ENCODE results near the gene STEAP3. TPM values are rescaled to one million over a fixed set of nuclear protein-coding genes. Genes with fewer than 3 reads are reported as not detected.
A peak's percentile ranks its signal among the peaks of the same experiment; 100 is the strongest.

Gene STEAP3
- total RNA-seq, 4 donors from 2014 or later, result 2.5 to 5.9 (median 5.2) TPM

GRCh38 chr2:119278946-119279345 lies 55.3 kb downstream of the STEAP3 start:
- peaks cover 0 to 3% (median 0%) of the 10 kb centered on the region in 4 donors for H3K36me3 ChIP-seq
- TF ChIP-seq POLR2AphosphoS5 (IDR thresholded peaks at IDR 0.05), result no peak
- no peak for TF ChIP-seq POLR2A (IDR thresholded peaks at IDR 0.05; ENCODE audit: low read depth)
- TF ChIP-seq CTCF (IDR thresholded peaks at IDR 0.05), result no peak
- TF ChIP-seq EP300 (IDR thresholded peaks at IDR 0.05), result no peak
- 88% methylated on average over 6 of the region's 6 CpGs for WGBS
- no peak overlapping the region for H3K27ac ChIP-seq (replicated peaks in 1 of 4)
- peaks cover 0 to 10% (median 4%) of the 10 kb centered on the region in 4 donors for H3K4me1 ChIP-seq
- H3K27me3 ChIP-seq, result no peaks in the 10 kb centered on the region
- peak; percentile 64 for DNase-seq (ENCODE audit: extremely low spot score)
- intact Hi-C loops (cut with DNase I), result no loop called here
- H3K9me3 ChIP-seq, result no peaks in the 10 kb centered on the region
- no peak overlapping the region for H3K4me3 ChIP-seq

- Histone ChIP-seq H3K27me3 (no peaks in the 10 kb centered on the region), H3K9me3 (no peaks in the 10 kb centered on the region), H3K4me1 (peaks cover 0 to 10% (median 4%) of the 10 kb centered on the region in 4 donors), H3K4me3 (no peak overlapping the region), H3K27ac (replicated peaks in 1 of 4) (no peak overlapping the region), H3K36me3 (peaks cover 0 to 3% (median 0%) of the 10 kb centered on the region in 4 donors)
- WGBS, result 83% methylated on average over 6 of the region's 6 CpGs
- peak; percentile 64 for DNase-seq (ENCODE audit: extremely low spot score)
- intact Hi-C loops (cut with DNase I), result no loop called here
- TF ChIP-seq EP300 (IDR thresholded peaks at IDR 0.05) (no peak), CTCF (IDR thresholded peaks at IDR 0.05) (no peak), POLR2AphosphoS5 (IDR thresholded peaks at IDR 0.05) (no peak)
These were observed 56.0 kb downstream of the STEAP3 start for GRCh38 chr2:119279666-119280065.

- TF ChIP-seq POLR2A (IDR thresholded peaks at IDR 0.05; ENCODE audit: low read depth) (no peak), POLR2AphosphoS5 (IDR thresholded peaks at IDR 0.05) (no peak), EP300 (IDR thresholded peaks at IDR 0.05) (no peak), CTCF (IDR thresholded peaks at IDR 0.05) (no peak)
These were observed 57.0 kb downstream of the STEAP3 start for GRCh38 chr2:119280680-119281079.

GRCh38 chr2:119282146-119282995 lies 58.7 kb downstream of the STEAP3 start:
- peaks cover 0 to 11% (median 6%) of the 10 kb centered on the region in 4 donors for H3K36me3 ChIP-seq
- intact Hi-C loops (cut with DNase I), result no loop called here
- peak; percentile 75 for DNase-seq (ENCODE audit: extremely low spot score)
- no peak overlapping the region for H3K27ac ChIP-seq (replicated peaks in 1 of 4)
- H3K4me3 ChIP-seq, result no peak overlapping the region
- H3K9me3 ChIP-seq, result no peaks in the 10 kb centered on the region
- H3K27me3 ChIP-seq, result no peaks in the 10 kb centered on the region
- peaks cover 0 to 10% (median 4%) of the 10 kb centered on the region in 4 donors for H3K4me1 ChIP-seq
- no peak for TF ChIP-seq POLR2AphosphoS5 (IDR thresholded peaks at IDR 0.05)
- no peak for TF ChIP-seq POLR2A (IDR thresholded peaks at IDR 0.05; ENCODE audit: low read depth)
- TF ChIP-seq CTCF (IDR thresholded peaks at IDR 0.05), result no peak
- TF ChIP-seq EP300 (IDR thresholded peaks at IDR 0.05), result no peak
- WGBS, result 75% methylated on average over 21 of the region's 21 CpGs

More at GRCh38 chr2:119280680-119281079, 57.0 kb downstream of the STEAP3 start:
- H3K27me3 ChIP-seq, result no peaks in the 10 kb centered on the region
- peaks cover 0 to 3% (median 0%) of the 10 kb centered on the region in 4 donors for H3K36me3 ChIP-seq
- intact Hi-C loops (cut with DNase I), result no loop called here
- H3K4me3 ChIP-seq, result no peak overlapping the region
- 69% methylated on average over 4 of the region's 4 CpGs for WGBS
- DNase-seq (ENCODE audit: extremely low spot score), result no peak
- no peaks in the 10 kb centered on the region for H3K9me3 ChIP-seq
- H3K27ac ChIP-seq (replicated peaks in 1 of 4), result no peak overlapping the region
- peaks cover 0 to 10% (median 4%) of the 10 kb centered on the region in 4 donors for H3K4me1 ChIP-seq

All from esophagus muscularis mucosa (tissue), 4 donors.